Naive thymus-derived CD4-positive, alpha-beta T cell (primary cell): Measurements from ENCODE around the gene ZFAND3. TPM values are rescaled to one million over a fixed set of nuclear protein-coding genes. Genes with fewer than 3 reads are reported as not detected.
A peak's percentile ranks its signal among the peaks of the same experiment; 100 is the strongest.

Experiments used
- ATAC-seq: fragments of 150-1000 bp; cut with Tn5 transposase; 2 replicates; pipeline ENCODE4 v1.10.0; 2021; ENCODE audit warnings: mild to moderate bottlenecking, moderate library complexity
- CTCF ChIA-PET: fragments of 350-600 bp; sonication (Branson Sonifier 250); formaldehyde crosslinking; loops from one replicate; lab custom pipeline; 2021; ENCODE audit warnings: antibody characterized with exemption; lab: Charles Lee
- POLR2A ChIA-PET: fragments of 350-600 bp; sonication (Branson Sonifier 250); formaldehyde crosslinking; loops from one replicate; lab custom pipeline; 2021; ENCODE audit warnings: antibody characterized with exemption, inconsistent platforms; lab: Charles Lee
- DNase-seq, 9 donors: peaks; one replicate each; pipeline versions ENCODE4 v3.0.0 to v3.0.0-alpha.2; 2020 to 2022; ENCODE audit warnings: mixed read lengths in 1 of 9
- H3K27ac ChIP-seq: one replicate; pipeline ENCODE4 v1.7.0; 2013; ENCODE audit warnings: mild to moderate bottlenecking, low read depth, low read length, moderate library complexity
- H3K27me3 ChIP-seq, 2 donors: one replicate each; pipeline ENCODE4 v1.7.0; 2013; ENCODE audit warnings: low read length in 2 of 2, mild to moderate bottlenecking in 2 of 2, moderate library complexity in 2 of 2; ENCODE audit not compliant: control insufficient read depth in 2 of 2, insufficient read depth in 2 of 2
- H3K36me3 ChIP-seq, 3 experiments: 1 replicate in 2 of 3; 2 replicates in 1 of 3; pipeline ENCODE4 v1.7.0; 2013; ENCODE audit warnings: low read length in 3 of 3, mild to moderate bottlenecking in 3 of 3, moderate library complexity in 1 of 3; ENCODE audit not compliant: insufficient read depth in 3 of 3, control insufficient read depth in 2 of 3
- H3K4me1 ChIP-seq, 2 donors: one replicate each; pipeline ENCODE4 v1.7.0; 2013; ENCODE audit warnings: low read length in 2 of 2, mild to moderate bottlenecking in 2 of 2, moderate library complexity in 1 of 2; ENCODE audit not compliant: control insufficient read depth in 2 of 2, insufficient read depth in 2 of 2
- H3K4me3 ChIP-seq: 2 replicates; pipeline ENCODE4 v1.7.0; 2013; ENCODE audit warnings: mild to moderate bottlenecking, low read length
- H3K9me3 ChIP-seq, 3 experiments: 1 replicate in 2 of 3; 2 replicates in 1 of 3; pipeline ENCODE4 v1.7.0; 2013; ENCODE audit warnings: low read length in 3 of 3; ENCODE audit not compliant: control insufficient read depth in 2 of 3
- H3K27ac Mint-ChIP-seq, 9 donors: one replicate each; pipeline ENCODE4 v1.8.0; 2020 to 2022; ENCODE audit warnings: mixed read lengths in 9 of 9, mild to moderate bottlenecking in 8 of 9, moderate library complexity in 5 of 9, inconsistent platforms in 2 of 9
- H3K27me3 Mint-ChIP-seq, 5 donors: one replicate each; pipeline ENCODE4 v1.8.0; 2021 to 2022; ENCODE audit warnings: mixed read lengths in 5 of 5, mild to moderate bottlenecking in 1 of 5
- H3K36me3 Mint-ChIP-seq, 5 donors: one replicate each; pipeline ENCODE4 v1.8.0; 2020 to 2022; ENCODE audit warnings: mixed read lengths in 5 of 5, mild to moderate bottlenecking in 3 of 5, inconsistent platforms in 1 of 5
- H3K4me1 Mint-ChIP-seq, 7 donors: one replicate each; pipeline ENCODE4 v1.8.0; 2020 to 2022; ENCODE audit warnings: mixed read lengths in 7 of 7, mild to moderate bottlenecking in 3 of 7, inconsistent platforms in 1 of 7
- H3K4me3 Mint-ChIP-seq, 10 donors: one replicate each; pipeline ENCODE4 v1.8.0; 2020 to 2022; ENCODE audit warnings: mild to moderate bottlenecking in 10 of 10, mixed read lengths in 10 of 10, moderate library complexity in 6 of 10, inconsistent platforms in 2 of 10
- H3K9me3 Mint-ChIP-seq, 11 donors: one replicate each; pipeline ENCODE4 v1.8.0; 2020 to 2022; ENCODE audit warnings: mixed read lengths in 11 of 11, mild to moderate bottlenecking in 4 of 11, inconsistent platforms in 1 of 11, moderate library complexity in 1 of 11
- intact Hi-C, 2 donors: fragments of 100-400 bp; cut with micrococcal nuclease; formaldehyde crosslinking; loops; one replicate each; pipeline ENCODE4 v1.15.1; 2023
- polyA plus RNA-seq, 2 donors: library from polyadenylated mRNA; unstranded; fragments of 300-500 nt; fragmentation: Illumina TruSeq; gene quantifications; one replicate each; pipeline ENCODE4 v1.2.3, GENCODE V29; 2021
- total RNA-seq, 6 experiments: library from RNA in 5 of 6; stranded (reverse) in 5 of 6; gene quantifications; 1 replicate in 5 of 6; 2 replicates in 1 of 6; pipeline ENCODE4 v1.2.3 and lab custom pipeline; 2021 to 2026

Gene ZFAND3
- total and polyA plus RNA-seq, 7 experiments from 2014 or later = 3.5 to 55.0 (median 37.1) TPM

DNA sequence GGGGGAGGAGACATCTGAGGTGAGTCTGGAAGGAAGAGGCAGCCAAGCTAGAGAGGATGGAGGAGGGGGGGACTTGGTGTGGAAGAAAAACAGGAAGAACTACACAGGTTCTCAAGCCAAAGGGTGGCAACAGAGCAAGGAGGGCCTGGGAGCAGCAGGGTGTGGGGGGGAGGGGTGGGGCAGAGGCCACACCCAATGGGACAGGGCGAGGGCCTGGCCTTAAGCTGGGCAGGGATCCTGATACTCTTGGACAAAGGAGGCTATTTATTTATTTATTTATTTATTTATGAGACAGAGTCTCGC lies 359.0 kb downstream of the ZFAND3 start:
- H3K27ac ChIP-seq = no peak overlapping the region
- Mint-ChIP-seq H3K27me3 (no peaks in the 10 kb centered on the region), H3K9me3 (peaks cover 0 to 3% (median 0%) of the 10 kb centered on the region in 11 donors), H3K27ac (peak overlapping the region in 3 of 9 donors; percentile 19 to 70 (median 43)), H3K36me3 (peaks cover 0 to 26% (median 6%) of the 10 kb centered on the region in 5 donors), H3K4me1 (peaks cover 0 to 19% (median 4%) of the 10 kb centered on the region in 7 donors), H3K4me3 (no peak overlapping the region)
- intact Hi-C loops = no loop called here
- no peaks in the 10 kb centered on the region for H3K4me1 ChIP-seq
- H3K4me3 ChIP-seq = no peak overlapping the region
- no peak for ATAC-seq
- no peak for DNase-seq
- no peaks in the 10 kb centered on the region for H3K9me3 ChIP-seq
- CTCF ChIA-PET = no interaction called here
- no peaks in the 10 kb centered on the region for H3K27me3 ChIP-seq
- peaks cover 0 to 10% (median 0%) of the 10 kb centered on the region in 3 experiments for H3K36me3 ChIP-seq
- POLR2A ChIA-PET = no interaction called here

DNA sequence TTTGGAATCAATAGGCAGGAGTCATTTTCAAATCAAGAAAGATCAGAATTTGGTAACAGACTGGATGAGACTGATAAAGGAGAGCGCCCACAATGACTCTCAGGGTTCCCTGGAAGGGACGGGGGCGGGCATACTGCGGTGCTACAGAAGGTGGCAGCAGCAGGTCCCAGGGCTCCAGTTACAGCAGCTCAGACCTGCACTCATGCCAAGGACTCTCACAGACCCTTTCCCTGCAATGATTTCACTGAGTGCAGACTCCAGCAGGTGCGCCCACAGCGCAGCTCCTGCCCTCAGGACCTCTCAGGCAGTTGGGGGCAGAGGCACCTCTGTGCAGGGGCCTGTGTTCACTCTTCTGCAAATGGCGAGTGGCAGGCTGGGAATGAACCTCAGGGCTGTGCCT lies 359.8 kb downstream of the ZFAND3 start:
- Mint-ChIP-seq H3K36me3 (peaks cover 0 to 19% (median 9%) of the 10 kb centered on the region in 5 donors), H3K4me3 (no peak overlapping the region), H3K4me1 (peaks cover 0 to 12% (median 2%) of the 10 kb centered on the region in 7 donors), H3K27ac (peak overlapping the region in 3 of 9 donors; percentile 37 to 45 (median 41)), H3K9me3 (peaks cover 0 to 3% (median 0%) of the 10 kb centered on the region in 11 donors), H3K27me3 (no peaks in the 10 kb centered on the region)
- Histone ChIP-seq H3K4me3 (no peak overlapping the region), H3K4me1 (no peaks in the 10 kb centered on the region), H3K27me3 (no peaks in the 10 kb centered on the region), H3K36me3 (peaks cover 0 to 5% (median 0%) of the 10 kb centered on the region in 3 experiments), H3K27ac (no peak overlapping the region), H3K9me3 (no peaks in the 10 kb centered on the region)
- ChIA-PET CTCF (no interaction called here), POLR2A (no interaction called here)
- ATAC-seq (no peak), DNase-seq (no peak)
- intact Hi-C loops = no loop called here

DNA sequence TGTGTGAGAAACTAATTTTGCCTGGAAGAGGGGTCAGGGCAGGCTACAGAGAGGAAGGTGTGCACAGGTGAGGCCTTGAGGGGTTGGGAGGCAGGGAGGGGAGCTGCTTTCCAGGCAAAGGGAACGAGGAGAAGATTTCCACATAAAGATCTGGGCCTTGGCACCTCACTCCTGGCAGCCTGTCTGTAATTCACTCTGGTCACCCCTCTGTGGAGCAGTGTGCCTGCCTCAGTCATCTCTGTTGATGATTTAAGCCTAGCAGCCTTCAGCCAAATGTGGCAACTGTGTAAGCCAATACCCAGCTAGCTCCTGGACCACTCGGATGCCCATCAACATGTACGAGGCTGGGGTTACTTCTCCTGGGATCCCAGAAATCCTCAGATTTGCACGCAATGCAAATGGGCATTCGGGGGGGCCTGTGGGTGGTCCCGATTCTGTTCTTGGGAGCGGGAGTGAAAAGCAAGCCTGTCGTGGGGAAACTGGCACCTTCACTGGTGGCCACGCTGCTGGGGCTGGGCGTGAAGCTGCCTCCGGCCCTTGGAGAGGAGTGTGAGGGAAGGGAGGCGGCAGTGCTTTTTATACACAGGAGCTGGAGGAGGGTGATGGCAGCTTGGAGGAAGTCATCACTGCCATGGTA lies 360.4 kb downstream of the ZFAND3 start:
- ChIA-PET CTCF (no interaction called here), POLR2A (no interaction called here)
- no peak for DNase-seq
- H3K27ac ChIP-seq = no peak overlapping the region
- no peaks in the 10 kb centered on the region for H3K4me1 ChIP-seq
- no peaks in the 10 kb centered on the region for H3K27me3 Mint-ChIP-seq
- no peaks in the 10 kb centered on the region for H3K36me3 ChIP-seq
- H3K4me1 Mint-ChIP-seq = peaks cover 0 to 9% (median 0%) of the 10 kb centered on the region in 7 donors
- H3K36me3 Mint-ChIP-seq = peaks cover 0 to 15% (median 7%) of the 10 kb centered on the region in 5 donors
- no peak overlapping the region for H3K4me3 Mint-ChIP-seq
- H3K4me3 ChIP-seq = no peak overlapping the region
- H3K9me3 Mint-ChIP-seq = peaks cover 0 to 3% (median 0%) of the 10 kb centered on the region in 11 donors
- H3K27me3 ChIP-seq = no peaks in the 10 kb centered on the region
- H3K9me3 ChIP-seq = no peaks in the 10 kb centered on the region
- ATAC-seq = no peak
- intact Hi-C loops = no loop called here
- H3K27ac Mint-ChIP-seq = peak overlapping the region in 2 of 9 donors; percentile 45 to 60

DNA sequence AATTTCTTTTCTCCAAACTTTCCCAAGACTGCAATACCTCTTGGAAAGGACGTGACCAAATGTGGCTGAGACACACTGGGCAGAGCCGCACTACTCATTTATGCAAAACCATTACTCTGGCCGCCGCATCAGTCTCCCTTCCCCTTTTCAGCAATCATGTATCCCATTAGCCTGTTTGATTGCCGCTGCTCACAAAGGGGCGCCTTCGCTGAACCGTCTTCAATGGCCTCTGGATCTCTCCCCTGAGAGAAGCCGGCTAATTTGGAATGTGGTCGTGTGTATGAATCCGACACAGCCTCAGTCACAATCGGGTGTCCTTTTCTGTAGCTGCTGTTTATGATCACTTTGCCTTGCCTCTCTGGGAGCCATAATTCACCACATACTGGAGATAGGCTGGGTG lies 361.1 kb downstream of the ZFAND3 start:
- H3K27ac ChIP-seq = no peak overlapping the region
- intact Hi-C loops = no loop called here
- DNase-seq = peak in 1 of 9 donors; percentile 8
- CTCF ChIA-PET = no interaction called here
- H3K9me3 Mint-ChIP-seq = peaks cover 0 to 3% (median 0%) of the 10 kb centered on the region in 11 donors
- peaks cover 0 to 9% (median 0%) of the 10 kb centered on the region in 7 donors for H3K4me1 Mint-ChIP-seq
- ATAC-seq = no peak
- POLR2A ChIA-PET = no interaction called here
- no peaks in the 10 kb centered on the region for H3K9me3 ChIP-seq
- no peak overlapping the region for H3K4me3 Mint-ChIP-seq
- H3K27ac Mint-ChIP-seq = peak overlapping the region in 4 of 9 donors; percentile 5 to 51 (median 22)
- H3K36me3 Mint-ChIP-seq = peaks cover 0 to 10% (median 5%) of the 10 kb centered on the region in 5 donors
- H3K4me1 ChIP-seq = no peaks in the 10 kb centered on the region
- no peaks in the 10 kb centered on the region for H3K36me3 ChIP-seq
- no peaks in the 10 kb centered on the region for H3K27me3 Mint-ChIP-seq
- no peaks in the 10 kb centered on the region for H3K27me3 ChIP-seq
- no peak overlapping the region for H3K4me3 ChIP-seq

DNA sequence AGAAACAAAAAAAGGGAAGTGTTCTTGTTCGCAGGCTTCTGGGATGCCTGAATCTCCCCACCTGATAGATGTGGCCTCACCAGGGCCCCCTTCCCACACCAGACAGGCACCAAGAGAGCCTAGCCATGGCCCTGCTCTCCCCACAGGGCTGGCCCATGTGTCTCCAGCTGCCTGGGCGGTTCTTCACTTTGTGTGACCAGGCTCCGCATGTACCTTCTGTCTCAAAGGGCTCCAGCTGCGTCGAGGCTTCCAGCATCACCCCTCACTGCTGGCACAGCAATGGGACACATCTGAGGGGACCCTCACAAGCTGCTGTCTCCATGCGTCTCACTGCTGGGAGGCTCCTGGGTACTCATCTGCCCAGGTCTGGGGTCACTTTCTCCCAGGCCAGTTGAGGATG lies 362.9 kb downstream of the ZFAND3 start:
- POLR2A ChIA-PET = no interaction called here
- no peaks in the 10 kb centered on the region for H3K27me3 Mint-ChIP-seq
- Histone ChIP-seq H3K4me1 (no peaks in the 10 kb centered on the region), H3K4me3 (no peak overlapping the region), H3K36me3 (peaks cover 0 to 4% (median 0%) of the 10 kb centered on the region in 3 experiments), H3K27me3 (no peaks in the 10 kb centered on the region), H3K27ac (no peak overlapping the region), H3K9me3 (no peaks in the 10 kb centered on the region)
- H3K36me3 Mint-ChIP-seq = peaks cover 0 to 13% (median 5%) of the 10 kb centered on the region in 5 donors
- DNase-seq = peak in 1 of 9 donors; percentile 4
- peaks cover 0 to 8% (median 0%) of the 10 kb centered on the region in 7 donors for H3K4me1 Mint-ChIP-seq
- CTCF ChIA-PET = no interaction called here
- H3K4me3 Mint-ChIP-seq = no peak overlapping the region
- peaks cover 0 to 3% (median 0%) of the 10 kb centered on the region in 11 donors for H3K9me3 Mint-ChIP-seq
- intact Hi-C loops = no loop called here
- ATAC-seq = no peak
- no peak overlapping the region for H3K27ac Mint-ChIP-seq

DNA sequence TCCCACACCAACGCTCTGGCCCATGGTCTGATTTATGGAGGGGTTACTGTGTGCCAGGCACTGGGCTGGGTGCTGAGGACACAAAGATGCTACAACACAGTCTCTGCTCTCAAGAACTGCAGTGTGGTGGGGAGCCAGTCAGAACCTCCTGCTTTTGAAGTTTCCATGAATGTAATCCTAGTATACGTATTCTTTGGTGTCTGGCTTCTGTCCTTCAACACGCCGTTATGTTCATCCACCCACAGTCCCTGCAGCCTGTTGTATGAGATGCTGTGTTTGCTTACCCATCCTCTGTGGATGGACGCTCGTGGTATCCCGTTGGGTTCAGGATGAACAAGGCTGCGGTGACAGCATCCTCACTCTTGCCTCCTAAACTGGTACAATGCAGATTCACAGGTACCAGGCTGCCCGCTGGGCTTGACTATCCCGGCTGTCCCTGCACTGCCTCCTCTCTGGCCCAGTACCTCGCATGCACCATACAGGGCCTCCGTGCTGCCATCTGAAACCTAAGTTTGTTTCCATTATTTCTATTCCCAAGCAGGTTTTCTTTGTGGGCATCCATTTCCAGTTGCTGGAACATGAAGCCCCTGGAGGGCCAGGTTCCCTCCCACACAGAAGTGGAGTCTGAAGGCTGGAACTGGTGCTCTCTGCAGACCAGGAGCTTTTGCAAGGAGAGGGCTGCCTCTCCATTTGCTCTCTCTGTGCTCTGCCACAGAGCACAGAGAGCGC lies 364.5 kb downstream of the ZFAND3 start:
- peaks cover 0 to 12% (median 0%) of the 10 kb centered on the region in 3 experiments for H3K36me3 ChIP-seq
- POLR2A ChIA-PET = no interaction called here
- DNase-seq = no peak
- peaks cover 0 to 1% (median 0%) of the 10 kb centered on the region in 11 donors for H3K9me3 Mint-ChIP-seq
- H3K9me3 ChIP-seq = no peaks in the 10 kb centered on the region
- H3K27ac Mint-ChIP-seq = peak overlapping the region in 1 of 9 donors; percentile 52
- no peak overlapping the region for H3K4me3 ChIP-seq
- intact Hi-C loops = no loop called here
- no peak for ATAC-seq
- CTCF ChIA-PET = no interaction called here
- H3K27me3 Mint-ChIP-seq = no peaks in the 10 kb centered on the region
- H3K27me3 ChIP-seq = no peaks in the 10 kb centered on the region
- no peak overlapping the region for H3K27ac ChIP-seq
- peaks cover 0 to 18% (median 5%) of the 10 kb centered on the region in 5 donors for H3K36me3 Mint-ChIP-seq
- no peak overlapping the region for H3K4me3 Mint-ChIP-seq
- H3K4me1 Mint-ChIP-seq = peaks cover 0 to 12% (median 0%) of the 10 kb centered on the region in 7 donors
- no peaks in the 10 kb centered on the region for H3K4me1 ChIP-seq
